CD4-positive, alpha-beta T cell treated with Interferon gamma for 1 hour (primary cell): ENCODE measurements around the gene RNF212B.
"Not testable (repeated sequence)": the region's sequence is repeated elsewhere in the genome, so short reads cannot be mapped to it uniquely, and the experiment has no call there.

Experiments
- DNase-seq: peaks from one replicate; pipeline ENCODE4 v3.0.0-alpha.2; 2020

RNF212B gene, protein sequence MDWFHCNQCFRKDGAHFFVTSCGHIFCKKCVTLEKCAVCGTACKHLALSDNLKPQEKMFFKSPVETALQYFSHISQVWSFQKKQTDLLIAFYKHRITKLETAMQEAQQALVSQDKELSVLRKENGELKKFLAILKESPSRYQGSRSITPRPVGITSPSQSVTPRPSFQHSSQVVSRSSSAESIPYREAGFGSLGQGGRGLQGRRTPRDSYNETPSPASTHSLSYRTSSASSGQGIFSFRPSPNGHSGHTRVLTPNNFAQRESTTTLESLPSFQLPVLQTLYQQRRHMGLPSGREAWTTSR

DNA sequence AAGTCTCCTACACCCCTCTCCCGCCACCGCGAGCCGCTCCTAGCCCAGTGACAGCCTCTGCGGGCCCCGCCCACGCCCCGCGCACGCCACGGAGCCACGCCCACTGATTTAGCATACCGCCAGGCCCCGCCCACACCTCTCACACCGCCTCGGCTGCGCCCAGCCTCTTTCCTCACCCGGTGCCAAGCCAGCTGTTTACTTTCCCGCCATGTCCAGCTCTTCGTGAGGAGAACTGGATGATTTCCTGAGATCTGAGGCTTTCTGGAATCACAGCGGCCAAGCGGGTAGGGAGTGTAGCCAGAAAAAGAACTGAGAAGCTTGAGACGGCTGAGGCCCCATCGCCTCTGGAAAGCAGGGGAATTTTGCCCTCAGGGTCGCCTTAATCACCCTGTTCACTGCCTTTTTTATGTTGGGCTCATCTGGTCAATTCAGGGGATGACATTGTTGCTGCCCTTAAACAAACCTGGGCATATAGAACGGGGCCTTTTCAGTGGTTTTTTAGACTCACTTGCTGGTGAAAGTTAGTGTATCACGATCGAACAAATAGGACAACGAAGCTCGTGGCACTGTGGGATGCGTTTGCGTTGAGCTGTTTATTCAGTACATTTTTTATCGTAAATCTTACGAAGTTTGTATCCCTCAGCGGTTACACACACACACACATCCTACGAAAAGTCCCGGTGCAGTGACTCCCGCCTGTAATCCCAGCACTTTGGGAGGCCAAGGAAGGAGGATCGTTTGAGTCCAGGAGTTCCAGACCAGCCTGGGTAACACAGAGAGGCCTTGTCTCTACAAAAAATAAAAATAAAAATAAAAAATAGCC is at the start of gene RNF212B:
Gene RNF212B (plus strand): TSS at position 165 of the 823 bp plus-strand sequence. CDS start 2,410 bp downstream, outside the sequence.
- peak; percentile 71 for DNase-seq

DNA sequence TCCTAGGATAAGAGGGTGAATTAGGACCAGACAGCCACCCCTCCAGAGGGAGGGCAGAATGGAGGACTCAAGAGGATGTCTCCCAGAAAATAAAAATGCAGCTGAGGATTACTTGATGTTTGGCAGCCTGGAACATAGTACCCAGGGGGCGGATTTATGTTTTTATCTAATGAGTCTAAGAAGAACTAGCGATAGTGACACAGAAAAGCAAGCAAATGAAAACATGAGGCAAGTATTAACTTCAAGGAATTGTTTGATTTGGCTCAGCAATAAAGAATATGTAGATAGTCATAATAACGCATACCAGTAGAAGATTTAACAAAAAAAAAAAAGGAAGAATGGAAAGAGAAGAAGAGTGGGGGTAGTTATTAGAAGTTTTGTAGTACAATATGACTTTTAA is 44.3 kb upstream of the RNF212B start:
- DNase-seq: no peak

GRCh38 chr14:23195552-23196101 is 42.1 kb upstream of the RNF212B start:
- no peak for DNase-seq

GRCh38 chr14:23196487-23196886 is 41.2 kb upstream of the RNF212B start:
- DNase-seq: not testable (repeated sequence)

DNA sequence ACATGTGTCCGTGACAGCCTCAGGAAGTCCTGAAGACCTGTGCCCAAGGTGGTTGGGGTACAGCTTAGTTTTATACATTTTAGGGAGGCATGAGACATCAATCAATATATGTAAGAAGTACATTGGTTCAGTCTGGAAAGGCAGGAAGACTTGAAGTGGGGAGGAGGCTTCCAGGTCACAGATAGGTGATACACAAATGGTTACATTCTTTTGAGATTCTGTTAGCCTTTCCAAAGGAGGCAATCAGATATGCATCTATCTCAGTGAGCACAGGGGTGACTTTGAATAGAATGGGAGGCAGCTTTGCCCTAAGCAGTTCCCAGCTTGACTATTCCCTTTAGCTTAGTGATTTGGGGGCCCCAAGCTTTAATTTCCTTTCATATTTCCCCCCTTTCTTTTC is 38.6 kb upstream of the RNF212B start:
- not testable (repeated sequence) for DNase-seq

DNA sequence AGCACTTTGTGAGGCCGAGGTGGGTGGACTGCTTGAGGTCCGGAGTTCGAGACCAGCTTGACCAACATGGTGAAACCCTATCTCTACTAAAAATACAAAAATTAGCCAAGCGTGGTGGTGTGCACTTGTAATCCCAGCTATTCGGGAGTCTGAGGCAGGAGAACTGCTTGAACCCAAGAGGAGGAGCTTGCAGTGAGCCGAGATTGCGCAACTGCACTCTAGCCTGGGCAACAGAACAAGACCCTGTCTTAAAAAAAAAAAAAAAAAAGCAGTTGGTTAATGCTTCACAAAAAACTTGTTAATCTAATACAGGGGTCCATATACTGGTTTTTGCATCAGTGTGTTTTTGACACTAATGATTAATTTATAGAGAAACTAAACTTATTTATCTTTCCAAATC is 35.7 kb upstream of the RNF212B start:
- DNase-seq: no peak

DNA sequence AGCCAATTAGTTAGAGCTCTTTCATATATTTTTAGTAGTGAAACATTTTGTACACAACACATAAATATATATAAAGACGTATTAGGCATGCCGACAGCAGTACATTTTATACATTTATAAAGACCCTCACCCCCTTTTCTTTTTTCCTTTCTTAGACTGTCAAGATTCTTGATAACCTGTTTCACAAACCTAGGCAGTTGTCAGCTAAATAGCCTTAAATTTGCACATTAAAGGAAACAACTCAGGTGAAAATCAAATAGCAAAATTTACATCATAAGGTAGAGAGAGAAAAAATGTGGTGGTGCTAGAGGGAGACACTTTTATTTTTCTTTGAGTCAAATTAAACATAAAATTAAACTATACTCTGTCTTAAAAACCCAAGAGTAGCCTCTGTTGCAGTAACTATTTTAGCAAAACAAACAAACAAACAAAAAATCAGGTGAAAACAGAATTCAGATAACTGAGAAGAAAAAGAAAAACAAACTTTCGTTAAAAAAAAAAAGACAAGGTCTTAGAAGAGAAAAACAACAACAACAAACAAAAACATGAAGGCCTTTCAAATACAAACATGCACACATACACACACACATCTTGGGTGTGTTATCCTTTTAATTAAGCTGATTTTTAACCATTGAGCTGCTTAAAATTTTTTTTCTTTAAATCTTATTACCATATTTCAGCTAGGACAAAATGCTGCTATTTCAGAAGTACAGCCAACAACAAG is 31.2 kb upstream of the RNF212B start:
- DNase-seq: no peak

- DNase-seq: no peak
Measured at GRCh38 chr14:23207146-23207540, 30.6 kb upstream of the RNF212B start.

GRCh38 chr14:23208324-23208723 is 29.4 kb upstream of the RNF212B start:
- no peak for DNase-seq

- no peak for DNase-seq
Measured at GRCh38 chr14:23209651-23210423, 27.9 kb upstream of the RNF212B start.

- no peak for DNase-seq
Measured at GRCh38 chr14:23215421-23215820, 22.3 kb upstream of the RNF212B start.

GRCh38 chr14:23217032-23218020 is 20.4 kb upstream of the RNF212B start:
- no peak for DNase-seq

DNA sequence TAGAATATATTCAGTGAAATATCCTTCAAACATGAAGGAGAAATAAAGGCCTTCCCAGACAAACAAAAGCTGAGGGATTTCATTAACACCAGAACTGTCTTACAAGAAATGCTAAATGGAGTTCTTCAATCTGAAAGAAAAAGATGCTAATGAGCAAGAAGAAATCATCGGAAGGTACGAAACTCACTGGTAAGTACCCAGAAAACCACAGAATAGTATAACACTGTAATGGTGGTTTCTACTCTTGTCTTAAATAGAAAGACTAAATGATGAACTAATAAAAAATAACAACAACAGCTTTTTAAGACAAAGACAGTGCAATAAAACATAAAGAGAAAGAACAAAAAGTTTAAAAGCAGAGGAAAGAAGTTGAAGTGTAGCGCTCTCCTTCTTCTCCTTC is 18.7 kb upstream of the RNF212B start:
- DNase-seq: no peak

DNA sequence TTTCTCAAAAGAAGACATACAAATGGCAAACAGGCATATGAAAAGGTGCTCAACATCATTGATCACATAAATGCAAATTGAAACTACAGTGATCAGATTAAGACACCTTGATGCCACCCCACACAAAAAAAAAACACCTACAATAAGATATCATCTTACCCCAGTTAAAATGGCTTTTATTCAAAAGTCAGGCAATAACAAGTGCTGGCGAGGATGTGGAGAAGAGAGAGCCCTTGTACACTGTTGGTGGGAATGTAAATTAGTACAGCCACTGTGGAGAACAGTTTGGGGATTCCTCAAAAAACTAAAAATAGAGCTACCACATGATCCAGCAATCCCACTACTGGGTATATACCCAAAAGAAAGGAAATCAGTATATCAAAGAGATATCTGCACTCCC is 12.8 kb upstream of the RNF212B start:
- DNase-seq: not testable (repeated sequence)

DNA sequence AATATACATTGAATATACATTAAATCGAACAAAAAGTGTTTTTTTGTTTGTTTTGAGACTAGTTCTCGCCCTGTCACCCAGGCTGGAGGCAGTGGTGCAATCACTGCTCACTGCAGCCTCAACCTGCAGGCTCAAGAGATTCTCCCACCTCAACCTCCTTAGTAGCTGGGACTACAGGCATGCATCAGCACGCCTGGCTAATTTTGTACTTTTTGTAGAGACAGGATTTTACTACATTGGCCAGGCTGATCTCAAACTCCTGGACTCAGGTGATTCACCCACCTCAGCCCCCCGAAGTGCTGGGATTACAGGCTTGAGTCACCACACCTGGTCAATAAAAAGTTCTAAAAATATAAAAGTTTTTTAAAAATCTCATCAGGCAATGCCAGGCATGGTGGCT is 10.2 kb upstream of the RNF212B start:
- no peak for DNase-seq

DNA sequence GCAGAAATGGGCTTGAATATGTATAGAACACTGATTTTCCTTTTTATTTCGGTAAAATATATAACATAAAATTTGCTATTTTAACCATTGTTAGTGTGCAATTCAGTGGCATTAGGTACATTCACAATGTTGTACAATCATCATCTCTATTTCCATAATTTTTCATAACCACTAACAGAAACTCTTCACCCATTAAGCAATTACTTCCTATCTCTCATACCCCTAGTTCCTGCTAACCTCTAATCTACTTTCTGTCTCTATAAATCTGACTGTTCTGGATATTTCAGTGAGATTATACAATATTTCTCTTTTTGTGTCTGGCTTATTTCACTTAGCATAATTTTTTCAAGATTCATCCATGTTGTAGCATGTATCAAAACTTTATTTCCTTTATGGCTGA is 8.9 kb upstream of the RNF212B start:
- no peak for DNase-seq

DNA sequence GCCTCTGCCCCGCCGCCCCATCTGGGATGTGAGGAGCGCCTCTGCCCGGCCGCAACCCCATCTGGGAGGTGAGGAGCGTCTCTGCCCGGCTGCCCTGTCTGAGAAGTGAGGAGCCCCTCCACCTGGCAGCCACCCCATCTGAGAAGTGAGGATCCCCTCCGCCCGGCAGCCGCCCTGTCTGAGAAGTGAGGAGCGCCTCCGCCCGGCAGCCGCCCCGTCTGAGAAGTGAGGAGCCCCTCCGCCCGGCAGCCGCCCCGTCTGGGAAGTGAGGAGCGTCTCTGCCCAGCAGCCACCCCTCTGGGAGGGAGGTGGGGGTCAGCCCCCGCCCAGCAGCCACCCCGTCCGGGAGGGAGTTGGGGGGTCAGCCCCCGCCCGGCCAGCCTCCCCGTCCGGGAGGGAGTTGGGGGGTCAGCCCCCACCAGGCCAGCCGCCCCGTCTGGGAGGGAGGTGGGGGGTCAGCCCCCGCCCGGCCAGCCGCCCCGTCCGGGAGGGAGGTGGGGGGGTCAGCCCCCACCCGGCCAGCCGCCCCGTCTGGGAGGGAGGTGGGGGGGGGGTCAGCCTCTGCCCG is 5.4 kb upstream of the RNF212B start:
- not testable (repeated sequence) for DNase-seq

DNA sequence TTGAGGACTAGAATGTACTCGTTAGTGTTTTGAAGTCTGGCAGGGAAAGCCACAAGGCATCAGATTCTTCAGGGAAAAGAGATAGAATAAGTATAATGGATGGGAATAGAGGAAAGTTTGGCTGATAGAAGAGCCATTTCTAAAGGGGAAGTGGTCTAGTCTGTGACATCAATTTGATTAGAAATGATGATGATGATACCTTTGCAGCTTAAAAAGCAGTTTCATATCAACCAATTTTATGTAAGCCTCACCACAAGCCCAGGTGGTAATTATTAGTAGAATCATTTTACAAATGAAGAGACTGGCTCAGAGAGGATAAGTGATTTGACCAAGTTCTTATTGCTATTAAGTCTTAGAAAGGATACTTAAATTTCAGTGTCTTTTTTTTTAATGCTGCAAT is 2.9 kb downstream of the RNF212B start:
- DNase-seq: no peak

DNA sequence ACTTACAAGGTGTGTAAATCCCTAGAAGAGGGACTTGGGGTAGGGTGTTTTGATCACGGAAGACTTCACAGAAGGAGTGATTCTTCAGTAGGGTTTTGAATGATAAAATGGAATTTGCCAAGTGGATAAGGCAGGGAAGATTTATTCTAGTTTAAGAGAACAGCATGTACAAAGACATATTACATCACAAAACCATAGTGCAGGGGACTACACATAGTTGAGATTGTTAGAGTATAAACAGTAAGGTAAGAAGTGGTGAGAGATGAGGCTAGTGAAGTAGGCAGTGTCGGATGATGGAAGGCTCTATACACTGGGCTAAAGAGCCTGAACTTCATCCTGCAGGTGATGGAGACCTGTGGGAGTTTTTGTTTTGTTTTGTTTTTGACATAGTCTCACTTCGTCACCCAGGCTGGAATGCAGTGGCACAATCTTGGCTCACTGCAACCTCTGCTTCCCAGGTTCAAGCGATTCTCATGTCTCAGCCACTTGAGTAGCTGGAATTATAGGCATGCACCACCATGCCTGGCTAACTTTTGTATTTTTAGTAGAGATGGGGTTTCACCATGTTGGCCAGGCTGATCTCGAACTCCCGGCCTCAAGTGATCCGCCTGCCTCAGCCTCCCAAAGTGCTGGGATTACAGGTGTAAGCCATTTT is 3.5 kb downstream of the RNF212B start:
- DNase-seq: not testable (repeated sequence)

- no peak for DNase-seq
Measured at GRCh38 chr14:23242076-23242475, 4.3 kb downstream of the RNF212B start.
